SU-DHL-6 (cell line): Measurements from ENCODE around the gene MZB1.

ENCODE experiments used
- EZH2phosphoT487 ChIP-seq: fragments of 200-600 bp; sonication (generic), shearing (Covaris generic); conservative IDR thresholded peaks from 2 replicates; pipeline ENCODE4 v1.6.1; 2018; ENCODE audit warnings: mild to moderate bottlenecking, antibody characterized with exemption, low read length, moderate library complexity, mixed read lengths
- TF ChIP-seq, protein P1 (sequence below): fragments of 200-600 bp; sonication (generic); IDR thresholded peaks from one replicate; pipeline ENCODE4 v1.5.1; 2017; ENCODE audit warnings: antibody characterized with exemption, mild to moderate bottlenecking, low read length, moderate library complexity; ENCODE audit not compliant: insufficient read depth, poor library complexity, severe bottlenecking

DNA sequence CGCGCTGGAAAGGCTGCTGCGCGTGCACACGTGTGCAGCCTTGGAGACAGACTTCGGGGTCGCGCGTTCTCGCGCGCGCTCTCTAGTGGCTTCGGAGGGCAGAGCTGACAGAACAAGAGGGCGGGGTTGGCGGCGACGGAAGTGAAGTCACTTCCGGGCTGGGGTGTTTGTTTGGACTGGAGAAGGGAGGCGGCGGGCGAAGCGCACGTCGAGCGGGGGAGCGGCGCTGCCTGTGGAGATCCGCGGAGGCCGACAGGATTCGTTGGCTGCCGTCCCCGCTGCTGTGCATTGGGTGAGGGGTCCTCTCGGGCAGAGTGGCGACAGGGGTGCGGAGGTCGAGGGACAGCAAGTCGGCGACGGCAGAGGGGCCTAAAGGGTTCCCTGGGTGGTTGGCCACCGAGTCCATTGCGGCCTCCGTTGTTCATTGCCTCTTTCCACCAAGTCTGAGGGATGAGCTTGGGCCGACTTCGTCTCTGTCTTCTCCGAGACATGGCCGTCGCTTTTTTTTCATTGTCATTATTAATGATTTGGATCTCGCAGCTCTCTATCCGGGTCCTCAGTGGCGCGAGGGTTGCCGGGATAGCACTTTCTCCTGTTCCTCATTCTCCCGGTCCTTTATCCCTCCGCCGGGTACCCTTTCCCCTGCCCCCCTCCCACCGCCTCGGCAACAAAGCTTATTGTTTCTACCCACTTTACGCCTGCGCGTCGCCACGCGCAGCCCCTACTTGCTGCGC is 47.9 kb downstream of the MZB1 start, which contains the start of gene PAIP2:
- TF ChIP-seq, protein P1, sequence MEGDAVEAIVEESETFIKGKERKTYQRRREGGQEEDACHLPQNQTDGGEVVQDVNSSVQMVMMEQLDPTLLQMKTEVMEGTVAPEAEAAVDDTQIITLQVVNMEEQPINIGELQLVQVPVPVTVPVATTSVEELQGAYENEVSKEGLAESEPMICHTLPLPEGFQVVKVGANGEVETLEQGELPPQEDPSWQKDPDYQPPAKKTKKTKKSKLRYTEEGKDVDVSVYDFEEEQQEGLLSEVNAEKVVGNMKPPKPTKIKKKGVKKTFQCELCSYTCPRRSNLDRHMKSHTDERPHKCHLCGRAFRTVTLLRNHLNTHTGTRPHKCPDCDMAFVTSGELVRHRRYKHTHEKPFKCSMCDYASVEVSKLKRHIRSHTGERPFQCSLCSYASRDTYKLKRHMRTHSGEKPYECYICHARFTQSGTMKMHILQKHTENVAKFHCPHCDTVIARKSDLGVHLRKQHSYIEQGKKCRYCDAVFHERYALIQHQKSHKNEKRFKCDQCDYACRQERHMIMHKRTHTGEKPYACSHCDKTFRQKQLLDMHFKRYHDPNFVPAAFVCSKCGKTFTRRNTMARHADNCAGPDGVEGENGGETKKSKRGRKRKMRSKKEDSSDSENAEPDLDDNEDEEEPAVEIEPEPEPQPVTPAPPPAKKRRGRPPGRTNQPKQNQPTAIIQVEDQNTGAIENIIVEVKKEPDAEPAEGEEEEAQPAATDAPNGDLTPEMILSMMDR, result peak; percentile 55
- TF ChIP-seq EZH2phosphoT487, result no peak
